ENCODE results near the gene NGB.

DNA sequence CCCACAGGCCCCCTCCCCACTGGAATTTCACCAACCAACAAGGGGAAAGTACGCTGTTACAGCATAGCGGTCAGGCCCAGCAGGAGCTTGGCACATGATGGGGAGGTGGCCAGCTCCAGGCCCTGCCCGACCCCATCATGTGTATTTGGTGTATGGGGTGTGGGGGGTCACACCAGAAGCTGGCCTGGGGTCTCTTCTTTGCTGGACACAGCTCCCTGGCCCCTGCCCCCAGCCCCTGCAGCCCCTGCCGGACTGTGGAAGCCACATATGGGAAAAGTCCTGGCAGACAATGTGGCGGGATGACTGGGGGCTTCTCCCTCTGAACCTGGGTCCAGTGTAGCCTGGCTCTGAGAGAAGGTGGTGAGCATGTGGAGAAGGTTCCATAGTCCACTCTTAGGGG, 12.4 kb downstream of the NGB start:
- TF ChIP-seq POLR2A (IDR thresholded peaks at IDR 0.05) (no peak), CTCF (IDR thresholded peaks at IDR 0.05) (no peak), EP300 (IDR thresholded peaks at IDR 0.05) (no peak)

Data from ovary (tissue), 3 donors.